Right lobe of liver (tissue), 6 donors: ENCODE data around the gene NDUFA12. TPM values are rescaled to one million over a fixed set of nuclear protein-coding genes. Genes with fewer than 3 reads are reported as not detected.

Experiments used
- ATAC-seq, 4 donors: fragments of 200-7000 bp; cut with Tn5 transposase; one replicate each; pipeline ENCODE4 v1.9.1; 2020; ENCODE audit warnings: mild to moderate bottlenecking in 4 of 4, moderate library complexity in 4 of 4
- DNase-seq, 3 donors: peaks; one replicate each; pipeline ENCODE4 v3.0.0-alpha.2; 2020
- H3K27ac ChIP-seq, 3 donors: fragments of 200-600 bp; one replicate each; pipeline ENCODE4 v1.8.0; 2022
- H3K27me3 ChIP-seq, 2 donors: fragments of 200-600 bp; one replicate each; pipeline ENCODE4 v1.8.0; 2022
- H3K36me3 ChIP-seq, 4 donors: fragments of 200-600 bp; sonication (generic) in 1 of 4; one replicate each; pipeline versions ENCODE4 v1.5.1 to v1.8.0; 2017 to 2022; ENCODE audit warnings: control low read depth in 1 of 4
- H3K4me1 ChIP-seq, 4 donors: fragments of 200-600 bp; sonication (generic) in 1 of 4; one replicate each; pipeline versions ENCODE4 v1.5.1 to v1.8.0; 2017 to 2022; ENCODE audit warnings: control low read depth in 1 of 4
- H3K4me3 ChIP-seq, 3 donors: fragments of 200-600 bp; one replicate each; pipeline ENCODE4 v1.8.0; 2022
- H3K9me3 ChIP-seq, 4 donors: fragments of 200-600 bp; sonication (generic) in 1 of 4; one replicate each; pipeline versions ENCODE4 v1.5.1 to v1.8.0; 2017 to 2022; ENCODE audit warnings: control low read depth in 1 of 4
- CTCF ChIP-seq, 4 donors: fragments of 200-600 bp in 3 of 4; fragments of 450-650 bp in 1 of 4; IDR thresholded peaks; one replicate each; pipeline versions ENCODE4 v1.5.1 to v1.8.0; 2016 to 2022; ENCODE audit warnings: antibody characterized with exemption in 4 of 4, mild to moderate bottlenecking in 2 of 4
- POLR2A ChIP-seq: fragments of 450-650 bp; IDR thresholded peaks from one replicate; pipeline ENCODE4 v1.6.1; 2017; ENCODE audit warnings: antibody characterized with exemption, mild to moderate bottlenecking
- whole genome bisulfite sequencing: methylation state at CpG from one replicate; pipeline ENCODE4 v1.1.6; 2018; ENCODE audit warnings: low coverage, low lambda C conversion rate; ENCODE audit not compliant: insufficient coverage; ENCODE audit errors: missing lambda C conversion rate; 5-methylcytosine and 5-hydroxymethylcytosine counted together
- intact Hi-C, 2 donors: fragments of 100-400 bp; cut with DNase I; formaldehyde crosslinking; loops; one replicate each; pipeline versions ENCODE4 v1.11.2 to v1.14.1; 2022
- total RNA-seq, 6 experiments: library from RNA; depleted of rRNA in 2 of 6; stranded (reverse); fragments of >200 nt in 2 of 6; fragmentation: NEBNext Ultra II Directional in 3 of 6; extraction: Animal tissue kit (Norgen Biotek cat#: 25700) in 3 of 6; gene quantifications; one replicate each; pipeline versions ENCODE4 v1.1.0 to v1.2.4, GENCODE V29; 2016 to 2023
- donor health status: DM: no; HTN: yes; CAD: no.
- donor health status: DM: no; HTN: no; CAD: no.
- donor health status: DM: no; HTN: no; CAD: no.
- donor health status: DM: no; HTN: yes; CAD: no.
- donor health status: DM: no; HTN: yes; CAD: no.

NDUFA12 gene
- total RNA-seq, 6 experiments from 2014 or later, result 39.9 to 96.0 (median 51.3) TPM

- DNase-seq, result no peak
These were observed 73.7 kb downstream of the NDUFA12 start for GRCh38 chr12:94929780-94930179.

GRCh38 chr12:94925729-94926128, 77.8 kb downstream of the NDUFA12 start:
- Histone ChIP-seq H3K36me3 (no peaks in the 10 kb centered on the region), H3K27ac (no peak overlapping the region), H3K4me3 (no peak overlapping the region), H3K4me1 (peaks cover 0 to 10% (median 2%) of the 10 kb centered on the region in 4 donors), H3K9me3 (no peaks in the 10 kb centered on the region), H3K27me3 (no peaks in the 10 kb centered on the region)
- no peak for TF ChIP-seq POLR2A
- TF ChIP-seq CTCF (IDR thresholded peaks at IDR 0.05), result no peak
- 97% methylated on average over 4 of the region's 5 CpGs for WGBS
- DNase-seq (no peak), ATAC-seq (no peak)
- intact Hi-C loops, result no loop called here

More at GRCh38 chr12:94929780-94930179, 73.7 kb downstream of the NDUFA12 start:
- TF ChIP-seq CTCF (IDR thresholded peaks at IDR 0.05), result no peak
- TF ChIP-seq POLR2A, result no peak
- WGBS, result 38% methylated on average over 1 of the region's 1 CpG
- no peaks in the 10 kb centered on the region for H3K9me3 ChIP-seq
- ATAC-seq, result peak; percentile 14 to 57 (median 30)
- no peaks in the 10 kb centered on the region for H3K27me3 ChIP-seq
- no peak overlapping the region for H3K4me3 ChIP-seq
- intact Hi-C loops, result no loop called here
- peaks cover 0 to 12% (median 2%) of the 10 kb centered on the region in 4 donors for H3K4me1 ChIP-seq
- H3K27ac ChIP-seq, result no peak overlapping the region
- H3K36me3 ChIP-seq, result no peaks in the 10 kb centered on the region

- WGBS, result 77% methylated on average over 4 of the region's 4 CpGs
- DNase-seq (no peak), ATAC-seq (no peak)
- Histone ChIP-seq H3K4me3 (no peak overlapping the region), H3K36me3 (no peaks in the 10 kb centered on the region), H3K4me1 (peaks cover 0 to 7% (median 0%) of the 10 kb centered on the region in 4 donors), H3K27ac (no peak overlapping the region), H3K27me3 (no peaks in the 10 kb centered on the region), H3K9me3 (no peaks in the 10 kb centered on the region)
- TF ChIP-seq CTCF (IDR thresholded peaks at IDR 0.05) (no peak), POLR2A (no peak)
- intact Hi-C loops, result no loop called here
These were observed 78.3 kb downstream of the NDUFA12 start for GRCh38 chr12:94925206-94925605.

GRCh38 chr12:94922561-94922960, 80.9 kb downstream of the NDUFA12 start:
- intact Hi-C loops, result no loop called here
- H3K4me1 ChIP-seq, result no peaks in the 10 kb centered on the region
- H3K9me3 ChIP-seq, result no peaks in the 10 kb centered on the region
- H3K27ac ChIP-seq, result no peak overlapping the region
- H3K4me3 ChIP-seq, result no peak overlapping the region
- no peak for DNase-seq
- H3K27me3 ChIP-seq, result no peaks in the 10 kb centered on the region
- TF ChIP-seq CTCF (IDR thresholded peaks at IDR 0.05), result no peak
- no peak for TF ChIP-seq POLR2A
- H3K36me3 ChIP-seq, result no peaks in the 10 kb centered on the region
- WGBS, result 57% methylated on average over 4 of the region's 4 CpGs
- ATAC-seq, result no peak

Other genes starting within 250 kb of the NDUFA12 start
- gene NR2C1, start 69.9 kb upstream of the NDUFA12 start, total RNA-seq, result 10 to 100 TPM; 19.0 to 40.2 (median 21.1) TPM
- gene FGD6, start 213.8 kb upstream of the NDUFA12 start, total RNA-seq, result 1 to 10 TPM; 3.5 to 7.8 (median 5.1) TPM
- gene VEZT, start 214.1 kb upstream of the NDUFA12 start, total RNA-seq, result 10 to 100 TPM; 23.5 to 34.2 (median 28.9) TPM